H1 (cell line): ENCODE data around the gene ITGB2. TPM values are rescaled to one million over a fixed set of nuclear protein-coding genes. Genes with fewer than 3 reads are reported as not detected.

Experiments used
- CTCF ChIA-PET: fragments of 300-600 bp; sonication (Branson Sonifier 250); formaldehyde crosslinking; loops from one replicate; lab custom pipeline; 2021; ENCODE audit not compliant: partially characterized antibody; lab: Charles Lee
- POLR2A ChIA-PET: fragments of 300-600 bp; sonication (Branson Sonifier 250); formaldehyde crosslinking; loops from one replicate; lab custom pipeline; 2021; ENCODE audit warnings: inconsistent platforms; ENCODE audit not compliant: partially characterized antibody; lab: Charles Lee
- DNase-seq, 2 experiments: peaks; one replicate each; pipeline versions ENCODE4 v3.0.0 to v3.0.0-alpha.2; 2010 to 2022; ENCODE audit warnings: low spot score in 2 of 2, low read depth in 1 of 2, mixed read lengths in 1 of 2
- FAIRE-seq: peaks from 2 replicates; lab custom pipeline; 2011; peaks lifted over from hg19 to GRCh38; lab: Jason Lieb, UNC
- H2AFZ ChIP-seq: 2 replicates; pipeline ENCODE4 v1.8.1; 2012; ENCODE audit warnings: low read length, inconsistent platforms
- H2AK5ac ChIP-seq: 2 replicates; pipeline ENCODE4 v1.6.1; 2013; ENCODE audit warnings: low read depth, low read length
- H2BK120ac ChIP-seq: replicated peaks from 2 replicates; pipeline ENCODE3; 2013; ENCODE audit warnings: low read depth, low read length, inconsistent platforms
- H2BK12ac ChIP-seq: 2 replicates; pipeline ENCODE4 v1.6.1; 2013; ENCODE audit warnings: low read depth, low read length
- H2BK15ac ChIP-seq: 2 replicates; pipeline ENCODE4 v1.6.1; 2013; ENCODE audit warnings: low read length
- H2BK20ac ChIP-seq: 2 replicates; pipeline ENCODE4 v1.6.1; 2013; ENCODE audit warnings: low read length
- H2BK5ac ChIP-seq: 2 replicates; pipeline ENCODE4 v1.6.1; 2013; ENCODE audit warnings: low read depth, low read length
- H3K14ac ChIP-seq: 2 replicates; pipeline ENCODE4 v1.6.1; 2013; ENCODE audit warnings: inconsistent platforms; ENCODE audit not compliant: insufficient read length
- H3K18ac ChIP-seq: 2 replicates; pipeline ENCODE4 v1.6.1; 2013; ENCODE audit warnings: low read length; ENCODE audit errors: extremely low read depth
- H3K23ac ChIP-seq: 2 replicates; pipeline ENCODE4 v1.6.1; 2013; ENCODE audit warnings: inconsistent platforms; ENCODE audit not compliant: insufficient read length
- H3K23me2 ChIP-seq: 2 replicates; pipeline ENCODE4 v1.6.1; 2013; ENCODE audit warnings: low read depth, low read length
- H3K27ac ChIP-seq: 2 replicates; pipeline ENCODE4 v1.6.1; 2011; ENCODE audit warnings: low read depth, low read length, inconsistent platforms
- H3K27me3 ChIP-seq, 4 experiments: replicated peaks in 1 of 4; 1 replicate in 1 of 4; 2 replicates in 3 of 4; pipeline versions ENCODE4 v1.6.1 to v1.8.1; 2011 to 2013; ENCODE audit warnings: low read length in 3 of 4, mild to moderate bottlenecking in 3 of 4, inconsistent platforms in 2 of 4, mixed read lengths in 2 of 4, moderate library complexity in 1 of 4; ENCODE audit not compliant: control insufficient read depth in 3 of 4, insufficient read depth in 3 of 4; ENCODE audit errors: extremely low read depth in 1 of 4
- H3K36me3 ChIP-seq, 4 experiments: 2 replicates each; pipeline versions ENCODE4 v1.6.1 to v1.8.1; 2011 to 2013; ENCODE audit warnings: mild to moderate bottlenecking in 4 of 4, low read length in 3 of 4, moderate library complexity in 2 of 4, control low read depth in 1 of 4, inconsistent platforms in 1 of 4; ENCODE audit not compliant: insufficient read depth in 4 of 4, control insufficient read depth in 2 of 4
- H3K4ac ChIP-seq: replicated peaks from 2 replicates; pipeline ENCODE3; 2013; ENCODE audit warnings: low read length, low read depth, mixed read lengths, inconsistent platforms; ENCODE audit not compliant: insufficient read length
- H3K4me1 ChIP-seq, 4 experiments: replicated peaks in 1 of 4; 1 replicate in 1 of 4; 2 replicates in 3 of 4; pipeline versions ENCODE4 v1.6.1 to v1.8.1; 2011 to 2013; ENCODE audit warnings: low read length in 3 of 4, inconsistent platforms in 2 of 4, mixed read lengths in 1 of 4; ENCODE audit not compliant: insufficient read depth in 4 of 4, control insufficient read depth in 3 of 4
- H3K4me2 ChIP-seq, 2 experiments: 2 replicates each; pipeline versions ENCODE4 v1.6.1 to v1.8.1; 2011 to 2013; ENCODE audit warnings: low read depth in 2 of 2, low read length in 2 of 2, control low read depth in 1 of 2, inconsistent platforms in 1 of 2, mild to moderate bottlenecking in 1 of 2; ENCODE audit not compliant: insufficient read depth in 1 of 2
- H3K4me3 ChIP-seq, 4 experiments: fragments of 200-600, 300-600 bp in 1 of 4; sonication (generic), shearing (Covaris generic), sonication (Bioruptor Twin) in 1 of 4; 2 replicates each; pipeline versions ENCODE4 v1.5.1 to v1.8.1; 2011 to 2016; ENCODE audit warnings: low read length in 4 of 4, low read depth in 3 of 4, control low read depth in 2 of 4, inconsistent platforms in 2 of 4, mild to moderate bottlenecking in 2 of 4, mixed read lengths in 1 of 4, moderate library complexity in 1 of 4; ENCODE audit not compliant: insufficient read depth in 2 of 4; ENCODE audit errors: extremely low read depth in 1 of 4
- H3K56ac ChIP-seq: replicated peaks from 2 replicates; pipeline ENCODE3; 2013; ENCODE audit warnings: low read depth, mild to moderate bottlenecking, mixed read lengths, low read length, inconsistent platforms; ENCODE audit not compliant: insufficient read length
- H3K79me1 ChIP-seq: 2 replicates; pipeline ENCODE4 v1.6.1; 2013; ENCODE audit warnings: low read depth, low read length, control low read depth
- H3K79me2 ChIP-seq, 2 experiments: 2 replicates each; pipeline versions ENCODE4 v1.6.1 to v1.8.1; 2012 to 2013; ENCODE audit warnings: low read length in 2 of 2, mild to moderate bottlenecking in 2 of 2, inconsistent platforms in 1 of 2; ENCODE audit not compliant: insufficient read depth in 2 of 2, control insufficient read depth in 1 of 2
- H3K9ac ChIP-seq, 4 experiments: replicated peaks in 1 of 4; 1 replicate in 1 of 4; 2 replicates in 3 of 4; pipeline versions ENCODE4 v1.6.1 to v1.8.1; 2011 to 2013; ENCODE audit warnings: low read depth in 3 of 4, low read length in 3 of 4, control low read depth in 2 of 4, mild to moderate bottlenecking in 2 of 4, moderate library complexity in 2 of 4, inconsistent platforms in 1 of 4; ENCODE audit errors: extremely low read depth in 1 of 4
- H3K9me3 ChIP-seq, 2 experiments: 2 replicates each; pipeline versions ENCODE4 v1.6.1 to v1.8.1; 2012 to 2013; ENCODE audit warnings: mild to moderate bottlenecking in 2 of 2, moderate library complexity in 2 of 2, control low read depth in 1 of 2, inconsistent platforms in 1 of 2, low read depth in 1 of 2, low read length in 1 of 2, mixed read lengths in 1 of 2; ENCODE audit not compliant: insufficient read depth in 2 of 2
- H4K20me1 ChIP-seq, 2 experiments: replicated peaks in 1 of 2; 2 replicates each; pipeline versions ENCODE3 to v1.8.1; 2011 to 2013; ENCODE audit warnings: inconsistent platforms in 2 of 2, low read length in 2 of 2, mild to moderate bottlenecking in 1 of 2; ENCODE audit not compliant: insufficient read depth in 2 of 2, control insufficient read depth in 1 of 2
- H4K5ac ChIP-seq: 2 replicates; pipeline ENCODE4 v1.6.1; 2013; ENCODE audit warnings: low read length, low read depth, mixed read lengths, inconsistent platforms; ENCODE audit not compliant: insufficient read length
- H4K8ac ChIP-seq: 2 replicates; pipeline ENCODE4 v1.8.0; 2013; ENCODE audit warnings: mild to moderate bottlenecking, moderate library complexity, low read length, inconsistent platforms; ENCODE audit not compliant: insufficient read depth; ENCODE audit errors: extremely low read depth
- H4K91ac ChIP-seq: replicated peaks from 2 replicates; pipeline ENCODE3; 2013; ENCODE audit warnings: low read length, mixed read lengths, inconsistent platforms; ENCODE audit not compliant: insufficient read length
- FOSL1 ChIP-seq: IDR thresholded peaks from 2 replicates; pipeline ENCODE4 v1.6.1; 2011; ENCODE audit warnings: mild to moderate bottlenecking, low read depth, low read length, moderate library complexity; ENCODE audit not compliant: insufficient read depth
- HDAC6 ChIP-seq: IDR thresholded peaks from one replicate; pipeline ENCODE4 v1.7.1; 2012; ENCODE audit warnings: low read depth, mild to moderate bottlenecking, inconsistent platforms, low read length, moderate library complexity
- WGBS, 2 experiments: shearing (Covaris generic) in 1 of 2; methylation state at CpG; one replicate each; pipeline versions ENCODE4 v1.1.6 to v1.1.7; 2013 to 2015; ENCODE audit warnings: low lambda C conversion rate in 2 of 2, mixed read lengths in 2 of 2, inconsistent platforms in 1 of 2, low coverage in 1 of 2, missing lambda C conversion rate in 1 of 2; ENCODE audit not compliant: insufficient replicate concordance in 2 of 2, insufficient coverage in 1 of 2, insufficient read length in 1 of 2; ENCODE audit errors: extremely low coverage in 1 of 2, missing lambda C conversion rate in 1 of 2; 5-methylcytosine and 5-hydroxymethylcytosine counted together
- polyA plus RNA-seq, 7 experiments: library from polyadenylated mRNA; depleted of rRNA in 3 of 7; stranded (reverse) in 5 of 7; unstranded in 2 of 7; fragments of >200 nt in 5 of 7; fragments of 200-250 nt in 2 of 7; gene quantifications; 1 replicate in 5 of 7; 2 replicates in 1 of 7; 4 replicates in 1 of 7; pipeline versions ENCODE4 v1.2.1 to v1.2.3, GENCODE V29; 2011 to 2013; ENCODE audit warnings: missing spikeins in 2 of 7, mixed read lengths in 2 of 7
- total RNA-seq: library from RNA; stranded (reverse); fragmentation: NEBNext Ultra II Directional; extraction: Animal tissue kit (Norgen Biotek cat#: 25700); gene quantifications from 2 replicates; pipeline ENCODE4 v1.2.1, GENCODE V29; 2021

ITGB2 gene
- total and polyA plus RNA-seq, 2 of the 8 experiments (the other 6 are each of a cell fraction or from before 2014, with no cell fraction given): 0.24 to 0.63 TPM

- peaks cover 0 to 4% (median 2%) of the 10 kb centered on the region in 4 experiments; a peak in 2 of 7 replicates for H3K4me1 ChIP-seq
- H2AFZ ChIP-seq: no peak overlapping the region
- no peak overlapping the region for H3K23ac ChIP-seq
- TF ChIP-seq HDAC6 (no peak), FOSL1 (no peak)
- H3K14ac ChIP-seq: no peak overlapping the region
- no peak overlapping the region for H3K9ac ChIP-seq
- H2AK5ac ChIP-seq: no peak overlapping the region
- no peak for FAIRE-seq
- no peaks in the 10 kb centered on the region; a peak in 1 of 7 replicates for H3K27me3 ChIP-seq
- H2BK20ac ChIP-seq: no peak overlapping the region
- H2BK12ac ChIP-seq: no peak overlapping the region
- ChIA-PET CTCF (interaction anchor here (0.7 to 4.8 kb wide), 20 partner anchors 11 to 225 kb away, joined by 3 to 43 read pairs (median 4); partner anchors contain the start of gene PTTG1IP), POLR2A (no interaction called here)
- no peak overlapping the region for H3K4ac ChIP-seq
- H3K79me1 ChIP-seq: no peaks in the 10 kb centered on the region
- 92% methylated on average over 15 of the region's 15 CpGs; no CpG with 5 or more reads in 1 of the 2 experiments for WGBS, 2 experiments
- peaks cover 0 to 4% of the 10 kb centered on the region in 2 experiments for H4K20me1 ChIP-seq
- no peak overlapping the region for H3K4me3 ChIP-seq
- DNase-seq: no peak
- H3K27ac ChIP-seq: no peak overlapping the region
- no peak overlapping the region for H3K18ac ChIP-seq
- H2BK15ac ChIP-seq: no peak overlapping the region
- H2BK5ac ChIP-seq: no peak overlapping the region
- no peak overlapping the region for H2BK120ac ChIP-seq
- no peak overlapping the region for H3K4me2 ChIP-seq
- H3K23me2 ChIP-seq: no peaks in the 10 kb centered on the region
- no peak overlapping the region for H3K56ac ChIP-seq
- no peaks in the 10 kb centered on the region for H3K9me3 ChIP-seq
- H3K79me2 ChIP-seq: no peaks in the 10 kb centered on the region
- no peaks in the 10 kb centered on the region for H3K36me3 ChIP-seq
- no peak overlapping the region for H4K8ac ChIP-seq
- no peak overlapping the region for H4K5ac ChIP-seq
- no peak overlapping the region for H4K91ac ChIP-seq
These were observed 26.6 kb downstream of the ITGB2 start for GRCh38 chr21:44893948-44894656.
